Suprapubic skin (tissue), 3 donors: Measurements from ENCODE around the gene CYP4F3.

Experiments
- POLR2A ChIP-seq, 2 donors: fragments of 450-650 bp; IDR thresholded peaks; one replicate each; pipeline ENCODE4 v1.6.1; 2017; ENCODE audit warnings: antibody characterized with exemption in 2 of 2, mild to moderate bottlenecking in 2 of 2, moderate library complexity in 2 of 2
- TF ChIP-seq, protein P1 (sequence below), 2 donors: fragments of 200-600 bp in 1 of 2; fragments of 450-650 bp in 1 of 2; sonication (generic) in 1 of 2; IDR thresholded peaks; one replicate each; pipeline ENCODE4 v1.5.1; 2016 to 2019; ENCODE audit warnings: antibody characterized with exemption in 2 of 2, mild to moderate bottlenecking in 1 of 2, moderate library complexity in 1 of 2

GRCh38 chr19:15669440-15669839, 28.7 kb downstream of the CYP4F3 start:
- TF ChIP-seq, protein P1, sequence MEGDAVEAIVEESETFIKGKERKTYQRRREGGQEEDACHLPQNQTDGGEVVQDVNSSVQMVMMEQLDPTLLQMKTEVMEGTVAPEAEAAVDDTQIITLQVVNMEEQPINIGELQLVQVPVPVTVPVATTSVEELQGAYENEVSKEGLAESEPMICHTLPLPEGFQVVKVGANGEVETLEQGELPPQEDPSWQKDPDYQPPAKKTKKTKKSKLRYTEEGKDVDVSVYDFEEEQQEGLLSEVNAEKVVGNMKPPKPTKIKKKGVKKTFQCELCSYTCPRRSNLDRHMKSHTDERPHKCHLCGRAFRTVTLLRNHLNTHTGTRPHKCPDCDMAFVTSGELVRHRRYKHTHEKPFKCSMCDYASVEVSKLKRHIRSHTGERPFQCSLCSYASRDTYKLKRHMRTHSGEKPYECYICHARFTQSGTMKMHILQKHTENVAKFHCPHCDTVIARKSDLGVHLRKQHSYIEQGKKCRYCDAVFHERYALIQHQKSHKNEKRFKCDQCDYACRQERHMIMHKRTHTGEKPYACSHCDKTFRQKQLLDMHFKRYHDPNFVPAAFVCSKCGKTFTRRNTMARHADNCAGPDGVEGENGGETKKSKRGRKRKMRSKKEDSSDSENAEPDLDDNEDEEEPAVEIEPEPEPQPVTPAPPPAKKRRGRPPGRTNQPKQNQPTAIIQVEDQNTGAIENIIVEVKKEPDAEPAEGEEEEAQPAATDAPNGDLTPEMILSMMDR (IDR thresholded peaks at IDR 0.05): no peak
- no peak for TF ChIP-seq POLR2A (IDR thresholded peaks at IDR 0.05)
